Activated T-helper 1 cell treated with anti-CD3 and anti-CD28 coated beads, Interleukin-2, amount 50 U/mL, for 16 hours (primary cell): ENCODE results near the gene NUTM2F.
"Not testable (repeated sequence)": the region's sequence is repeated elsewhere in the genome, so short reads cannot be mapped to it uniquely, and the experiment has no call there.

Source experiments
- DNase-seq, 2 donors: peaks; one replicate each; pipeline ENCODE4 v3.0.0-alpha.2; 2020; ENCODE audit warnings: low read depth in 1 of 2, low spot score in 1 of 2

NUTM2F gene

GRCh38 chr9:94317949-94318657 is 10.3 kb downstream of the NUTM2F start:
- DNase-seq = not testable (repeated sequence)

GRCh38 chr9:94316236-94316635 is 12.2 kb downstream of the NUTM2F start:
- DNase-seq = not testable (repeated sequence)

- DNase-seq = not testable (repeated sequence)
Observed at GRCh38 chr9:94315034-94315984, 13.1 kb downstream of the NUTM2F start.

GRCh38 chr9:94303321-94303720 is 25.1 kb downstream of the NUTM2F start:
- DNase-seq = no peak

- no peak for DNase-seq
Observed at GRCh38 chr9:94302426-94302825, 26.0 kb downstream of the NUTM2F start.

- DNase-seq = no peak
Observed at GRCh38 chr9:94301583-94301982, 26.9 kb downstream of the NUTM2F start.

- no peak for DNase-seq
Observed at GRCh38 chr9:94300470-94301301, 27.8 kb downstream of the NUTM2F start.

- no peak for DNase-seq
Observed at GRCh38 chr9:94298949-94299599, 29.4 kb downstream of the NUTM2F start.

GRCh38 chr9:94289691-94290090 is 38.8 kb downstream of the NUTM2F start:
- no peak for DNase-seq

- no peak for DNase-seq
Observed at GRCh38 chr9:94287877-94288513, 40.4 kb downstream of the NUTM2F start.

GRCh38 chr9:94286116-94286515 is 42.3 kb downstream of the NUTM2F start:
- no peak for DNase-seq

- no peak for DNase-seq
Observed at GRCh38 chr9:94281101-94281500, 47.3 kb downstream of the NUTM2F start.

GRCh38 chr9:94280409-94280989 is 47.9 kb downstream of the NUTM2F start:
- DNase-seq = no peak

GRCh38 chr9:94277885-94278536 is 50.4 kb downstream of the NUTM2F start:
- DNase-seq = no peak

GRCh38 chr9:94277029-94277428 is 51.4 kb downstream of the NUTM2F start:
- not testable (repeated sequence) for DNase-seq

GRCh38 chr9:94270009-94270408 is 58.4 kb downstream of the NUTM2F start:
- no peak for DNase-seq

GRCh38 chr9:94269264-94269663 is 59.2 kb downstream of the NUTM2F start:
- no peak for DNase-seq
